Activated T-cell treated with anti-CD3 and anti-CD28 coated beads, Interleukin-2, amount 50 U/mL, for 48 hours (primary cell): ENCODE data around the gene USP10.

ENCODE experiments used
- DNase-seq, 2 experiments: peaks; one replicate each; pipeline ENCODE4 v3.0.0-alpha.2; 2020

USP10 gene

GRCh38 chr16:84827897-84828296 lies 128.1 kb downstream of the USP10 start:
- DNase-seq, result no peak

DNA sequence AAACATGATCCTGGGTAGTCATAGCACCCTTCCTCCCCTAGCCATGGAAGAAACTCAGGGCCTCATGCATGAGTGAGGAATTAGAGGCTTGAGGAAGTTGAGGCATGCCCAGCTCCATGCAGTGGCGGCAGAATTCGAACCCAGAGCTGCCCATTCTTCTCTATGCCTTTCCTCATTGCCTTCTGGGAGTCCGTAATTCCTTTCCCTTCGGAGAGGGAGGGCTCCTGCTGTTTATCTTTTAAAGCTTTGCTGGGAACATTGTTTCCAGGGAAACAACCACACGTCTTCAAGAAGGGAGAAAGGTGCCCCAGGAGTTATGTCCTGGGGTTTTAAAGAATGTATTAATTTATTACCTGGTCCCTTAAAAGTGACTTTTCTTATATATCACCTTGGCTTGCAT lies 128.5 kb downstream of the USP10 start:
- no peak for DNase-seq
